Stimulated activated memory B cell treated with anti-CD40 and anti-IgM and Interleukin-4, amounts not matched to agents 10 μg/mL and 1 μg/mL and 100 μg/mL, for 72 hours (primary cell): ENCODE data around the gene LTBP4.
"Not testable (repeated sequence)": the region's sequence is repeated elsewhere in the genome, so short reads cannot be mapped to it uniquely, and the experiment has no call there.

Experiments
- ATAC-seq: fragments of 150-1000 bp; cut with Tn5 transposase; 2 replicates; pipeline ENCODE4 v1.10.0; 2021
- H3K27ac Mint-ChIP-seq: one replicate; pipeline ENCODE4 v1.8.0; 2022; ENCODE audit warnings: mild to moderate bottlenecking, mixed read lengths
- H3K27me3 Mint-ChIP-seq: one replicate; pipeline ENCODE4 v1.8.0; 2022; ENCODE audit warnings: mixed read lengths
- H3K36me3 Mint-ChIP-seq: one replicate; pipeline ENCODE4 v1.8.0; 2022; ENCODE audit warnings: mixed read lengths
- H3K4me1 Mint-ChIP-seq: one replicate; pipeline ENCODE4 v1.8.0; 2022; ENCODE audit warnings: mixed read lengths
- H3K4me3 Mint-ChIP-seq: one replicate; pipeline ENCODE4 v1.8.0; 2022; ENCODE audit warnings: mild to moderate bottlenecking, moderate library complexity, mixed read lengths
- H3K9me3 Mint-ChIP-seq: one replicate; pipeline ENCODE4 v1.8.0; 2022; ENCODE audit warnings: mixed read lengths

LTBP4 gene

DNA sequence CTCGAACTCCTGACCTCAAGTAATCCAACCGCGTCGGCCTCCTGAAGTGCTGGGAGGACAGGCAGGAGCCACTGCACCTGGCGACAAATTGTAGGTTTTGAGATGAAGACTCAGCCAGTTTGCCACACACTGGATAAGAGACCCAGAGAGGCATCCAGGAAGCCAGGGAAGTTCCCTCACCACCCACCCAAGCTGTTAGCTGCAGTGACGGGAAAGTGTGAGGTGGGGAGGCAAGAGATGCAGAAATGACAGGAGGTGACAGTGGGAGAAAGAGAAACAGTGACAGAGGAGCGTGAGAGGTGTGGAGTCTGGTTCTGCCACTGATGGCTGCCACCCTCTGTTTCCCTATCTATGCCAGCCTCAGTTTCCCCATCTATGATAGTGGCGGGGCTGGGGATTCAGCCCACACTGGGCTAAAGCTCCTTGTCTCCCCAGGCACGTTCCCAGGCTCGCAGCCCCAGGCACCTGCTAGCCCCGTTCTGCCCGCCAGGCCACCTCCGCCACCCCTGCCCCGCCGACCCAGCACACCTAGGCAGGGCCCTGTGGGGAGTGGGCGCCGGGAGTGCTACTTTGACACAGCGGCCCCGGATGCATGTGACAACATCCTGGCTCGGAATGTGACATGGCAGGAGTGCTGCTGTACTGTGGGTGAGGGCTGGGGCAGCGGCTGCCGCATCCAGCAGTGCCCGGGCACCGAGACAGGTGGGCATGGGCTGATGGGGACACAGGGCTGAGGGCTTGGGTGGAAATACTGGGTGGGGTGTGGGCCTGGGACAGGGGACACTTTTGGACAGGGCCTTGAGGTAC lies 21.0 kb downstream of the LTBP4 start:
- H3K36me3 Mint-ChIP-seq: peaks cover 78% of the 10 kb centered on the region
- ATAC-seq: no peak
- no peaks in the 10 kb centered on the region for H3K27me3 Mint-ChIP-seq
- H3K4me3 Mint-ChIP-seq: no peak overlapping the region
- peaks cover 10% of the 10 kb centered on the region for H3K4me1 Mint-ChIP-seq
- no peaks in the 10 kb centered on the region for H3K9me3 Mint-ChIP-seq
- no peak overlapping the region for H3K27ac Mint-ChIP-seq

DNA sequence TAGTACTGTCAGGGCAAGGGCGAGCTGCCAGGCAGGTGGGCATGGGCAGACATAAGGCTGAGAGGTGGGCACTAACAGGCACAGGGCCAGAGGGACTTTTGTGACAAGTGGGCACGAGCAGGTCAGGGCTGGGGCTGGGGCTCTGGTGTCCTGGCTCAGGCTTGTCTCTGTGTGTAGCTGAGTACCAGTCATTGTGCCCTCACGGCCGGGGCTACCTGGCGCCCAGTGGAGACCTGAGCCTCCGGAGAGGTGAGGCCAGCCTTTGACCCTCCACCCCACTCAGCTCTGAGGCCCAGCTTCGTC lies 21.6 kb downstream of the LTBP4 start:
- Mint-ChIP-seq H3K9me3 (no peaks in the 10 kb centered on the region), H3K4me1 (peaks cover 10% of the 10 kb centered on the region), H3K36me3 (peaks cover 83% of the 10 kb centered on the region), H3K4me3 (no peak overlapping the region), H3K27ac (no peak overlapping the region), H3K27me3 (no peaks in the 10 kb centered on the region)
- ATAC-seq: no peak

DNA sequence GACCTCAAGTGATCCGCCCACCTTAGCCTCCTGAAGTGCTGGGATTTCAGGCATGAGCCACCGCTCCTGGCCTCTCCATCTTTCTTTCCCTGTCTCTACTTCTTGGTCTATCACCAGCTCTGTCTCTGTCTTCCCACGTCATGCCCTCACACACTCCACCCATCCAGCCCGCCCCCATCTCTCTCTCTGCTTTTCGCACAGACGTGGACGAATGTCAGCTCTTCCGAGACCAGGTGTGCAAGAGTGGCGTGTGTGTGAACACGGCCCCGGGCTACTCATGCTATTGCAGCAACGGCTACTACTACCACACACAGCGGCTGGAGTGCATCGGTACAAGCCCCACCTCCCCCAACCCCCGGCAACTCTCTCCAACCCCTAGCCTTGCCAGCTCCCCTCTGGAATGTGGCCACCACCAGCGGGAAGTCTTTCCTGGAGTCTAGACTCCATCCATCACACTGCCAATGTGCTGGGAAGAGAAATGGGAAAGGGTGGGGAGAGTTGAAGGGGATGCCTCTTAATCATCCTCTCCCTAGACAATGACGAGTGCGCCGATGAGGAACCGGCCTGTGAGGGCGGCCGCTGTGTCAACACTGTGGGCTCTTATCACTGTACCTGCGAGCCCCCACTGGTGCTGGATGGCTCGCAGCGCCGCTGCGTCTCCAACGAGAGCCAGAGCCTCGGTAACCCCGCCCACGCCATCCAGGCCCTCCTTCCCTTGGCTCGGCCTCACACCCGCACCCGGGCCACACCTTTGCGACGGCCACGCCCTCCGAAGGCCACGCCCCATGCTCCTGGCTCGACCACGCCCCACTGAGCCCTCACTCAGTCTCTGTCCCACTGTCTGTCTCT lies 22.5 kb downstream of the LTBP4 start:
- no peak for ATAC-seq
- Mint-ChIP-seq H3K36me3 (peaks cover 81% of the 10 kb centered on the region), H3K9me3 (no peaks in the 10 kb centered on the region), H3K4me1 (peaks cover 10% of the 10 kb centered on the region), H3K4me3 (no peak overlapping the region), H3K27ac (no peak overlapping the region), H3K27me3 (no peaks in the 10 kb centered on the region)

DNA sequence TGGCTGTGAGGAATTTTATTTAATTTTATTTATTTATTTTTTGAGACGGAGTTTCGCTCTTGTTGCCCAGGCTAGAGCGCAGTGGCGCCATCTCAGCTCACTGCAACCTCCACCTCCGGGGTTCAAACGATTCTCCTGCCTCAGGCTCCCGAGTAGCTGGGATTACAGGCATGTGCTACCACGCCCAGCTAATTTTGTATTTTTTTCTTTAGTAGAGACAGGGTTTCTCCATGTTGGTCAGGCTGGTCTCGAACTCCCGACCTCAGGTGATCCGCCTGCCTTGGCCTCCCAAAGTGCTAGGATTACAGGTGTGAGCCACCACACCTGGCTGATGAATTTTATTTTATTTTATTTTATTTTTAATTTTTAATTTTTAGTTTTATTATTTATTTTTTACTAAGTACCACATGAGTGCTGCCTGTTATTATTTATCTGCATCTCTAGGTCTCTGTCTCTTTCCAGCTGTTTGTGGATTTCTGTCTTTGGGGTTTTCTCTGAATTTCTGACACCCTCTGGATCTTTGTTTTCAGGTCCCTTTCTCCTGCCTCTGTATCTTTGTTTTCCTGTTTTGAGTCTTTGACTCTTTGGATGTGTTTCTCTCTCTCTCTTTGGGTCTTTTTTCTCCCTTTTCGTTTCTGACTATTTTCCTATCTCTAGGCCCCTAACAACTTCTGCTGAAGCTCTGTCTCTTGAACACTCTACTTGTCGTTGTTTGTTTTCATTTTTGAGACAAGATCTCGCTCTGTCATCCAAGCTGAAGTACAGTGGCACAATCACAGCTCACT lies 23.4 kb downstream of the LTBP4 start:
- not testable (repeated sequence) for H3K4me3 Mint-ChIP-seq, H3K4me1 Mint-ChIP-seq, H3K27me3 Mint-ChIP-seq, H3K27ac Mint-ChIP-seq, ATAC-seq, H3K9me3 Mint-ChIP-seq
- H3K36me3 Mint-ChIP-seq: peaks cover 78% of the 10 kb centered on the region

DNA sequence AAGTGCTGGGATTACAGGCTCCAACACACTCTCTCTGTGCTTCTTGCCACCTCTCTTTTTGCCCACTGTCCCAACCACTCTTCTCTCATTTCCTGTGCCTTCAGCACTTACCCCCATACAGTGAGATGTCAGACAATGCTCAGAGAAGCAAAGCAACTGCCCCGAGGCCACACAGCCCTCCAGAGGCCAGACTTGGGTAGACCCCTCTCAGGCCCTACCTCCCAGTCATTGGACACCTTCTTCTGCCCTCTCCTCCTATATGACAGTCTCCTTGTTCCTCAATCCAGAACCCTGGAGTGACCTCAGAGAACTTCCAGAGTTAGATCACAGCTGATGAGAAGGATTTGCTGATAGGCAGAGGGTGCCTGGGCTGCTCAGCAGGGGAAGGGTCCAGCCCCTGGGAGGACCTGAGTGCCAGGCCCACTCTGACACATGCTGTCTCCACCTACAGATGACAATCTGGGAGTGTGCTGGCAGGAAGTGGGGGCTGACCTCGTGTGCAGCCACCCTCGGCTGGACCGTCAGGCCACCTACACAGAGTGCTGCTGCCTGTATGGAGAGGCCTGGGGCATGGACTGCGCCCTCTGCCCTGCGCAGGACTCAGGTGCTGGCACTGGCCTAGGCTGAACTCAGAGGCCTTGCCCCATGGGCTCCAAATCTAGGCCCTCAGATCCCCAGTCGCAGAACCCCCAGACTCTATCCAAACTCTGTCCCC lies 24.4 kb downstream of the LTBP4 start:
- H3K27ac Mint-ChIP-seq: peak overlapping the region; percentile 14
- ATAC-seq: no peak
- peaks cover 82% of the 10 kb centered on the region for H3K36me3 Mint-ChIP-seq
- no peaks in the 10 kb centered on the region for H3K9me3 Mint-ChIP-seq
- no peaks in the 10 kb centered on the region for H3K27me3 Mint-ChIP-seq
- no peaks in the 10 kb centered on the region for H3K4me1 Mint-ChIP-seq
- no peak overlapping the region for H3K4me3 Mint-ChIP-seq

DNA sequence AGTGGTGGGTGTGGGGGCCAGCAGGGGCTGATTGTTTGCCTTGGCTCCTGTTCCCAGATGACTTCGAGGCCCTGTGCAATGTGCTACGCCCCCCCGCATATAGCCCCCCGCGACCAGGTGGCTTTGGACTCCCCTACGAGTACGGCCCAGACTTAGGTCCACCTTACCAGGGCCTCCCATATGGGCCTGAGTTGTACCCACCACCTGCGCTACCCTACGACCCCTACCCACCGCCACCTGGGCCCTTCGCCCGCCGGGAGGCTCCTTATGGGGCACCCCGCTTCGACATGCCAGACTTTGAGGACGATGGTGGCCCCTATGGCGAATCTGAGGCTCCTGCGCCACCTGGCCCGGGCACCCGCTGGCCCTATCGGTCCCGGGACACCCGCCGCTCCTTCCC lies 25.7 kb downstream of the LTBP4 start:
- peaks cover 70% of the 10 kb centered on the region for H3K36me3 Mint-ChIP-seq
- H3K27me3 Mint-ChIP-seq: no peaks in the 10 kb centered on the region
- H3K4me1 Mint-ChIP-seq: no peaks in the 10 kb centered on the region
- no peak overlapping the region for H3K4me3 Mint-ChIP-seq
- no peak for ATAC-seq
- no peaks in the 10 kb centered on the region for H3K9me3 Mint-ChIP-seq
- no peak overlapping the region for H3K27ac Mint-ChIP-seq

DNA sequence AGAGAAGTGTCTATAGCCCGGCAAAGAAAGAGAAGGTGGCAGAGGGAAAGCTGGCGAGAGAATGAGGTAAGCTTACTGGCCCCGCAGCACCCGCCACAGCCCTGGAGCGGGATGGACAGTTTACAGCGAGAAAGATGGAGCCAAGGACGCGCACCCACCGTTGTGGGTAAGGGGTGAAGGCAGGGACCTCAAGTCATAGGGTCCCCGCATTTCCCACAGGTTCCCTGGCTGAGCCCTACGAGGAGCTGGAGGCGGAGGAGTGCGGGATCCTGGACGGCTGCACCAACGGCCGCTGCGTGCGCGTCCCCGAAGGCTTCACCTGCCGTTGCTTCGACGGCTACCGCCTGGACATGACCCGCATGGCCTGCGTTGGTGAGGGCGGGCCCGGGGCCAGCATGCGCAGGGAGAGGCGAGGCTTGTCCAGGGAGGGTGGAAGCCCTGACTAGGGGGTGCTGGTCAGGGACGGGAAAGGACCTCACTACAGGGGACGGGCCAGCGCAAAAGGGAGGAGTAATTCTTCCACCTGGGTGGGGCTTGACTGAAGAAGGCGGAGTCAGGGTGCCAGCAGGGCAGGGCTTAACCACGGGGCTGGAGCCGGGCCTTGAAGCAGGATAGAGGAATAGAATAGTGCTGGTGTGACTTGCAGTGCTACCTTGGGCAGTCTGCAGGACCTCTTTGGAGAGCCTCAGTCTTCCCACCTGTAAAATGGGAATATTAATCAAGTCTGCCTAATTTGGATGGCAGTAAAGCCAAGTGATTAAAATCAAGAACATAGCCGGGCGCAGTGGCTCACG lies 26.5 kb downstream of the LTBP4 start:
- H3K4me3 Mint-ChIP-seq: no peak overlapping the region
- H3K27ac Mint-ChIP-seq: no peak overlapping the region
- ATAC-seq: no peak
- H3K27me3 Mint-ChIP-seq: no peaks in the 10 kb centered on the region
- H3K4me1 Mint-ChIP-seq: no peaks in the 10 kb centered on the region
- peaks cover 63% of the 10 kb centered on the region for H3K36me3 Mint-ChIP-seq
- H3K9me3 Mint-ChIP-seq: no peaks in the 10 kb centered on the region

DNA sequence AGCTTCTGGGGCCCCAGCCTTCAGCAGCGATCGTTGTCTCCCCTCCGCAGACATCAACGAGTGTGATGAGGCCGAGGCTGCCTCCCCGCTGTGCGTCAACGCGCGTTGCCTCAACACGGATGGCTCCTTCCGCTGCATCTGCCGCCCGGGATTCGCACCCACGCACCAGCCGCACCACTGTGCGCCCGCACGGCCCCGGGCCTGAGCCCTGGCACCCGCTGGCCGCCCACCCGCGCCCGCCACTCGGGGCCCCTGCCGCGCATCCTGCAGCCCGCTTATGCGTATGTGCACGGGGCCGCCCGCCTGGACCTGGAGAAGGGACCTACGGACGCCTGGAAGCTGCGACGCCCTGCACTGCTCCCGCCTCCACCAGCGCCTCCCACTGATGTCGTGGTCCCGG lies 28.2 kb downstream of the LTBP4 start:
- H3K9me3 Mint-ChIP-seq: no peaks in the 10 kb centered on the region
- no peak overlapping the region for H3K4me3 Mint-ChIP-seq
- peak; percentile 50 for ATAC-seq
- peaks cover 10% of the 10 kb centered on the region for H3K4me1 Mint-ChIP-seq
- peaks cover 47% of the 10 kb centered on the region for H3K36me3 Mint-ChIP-seq
- H3K27ac Mint-ChIP-seq: no peak overlapping the region
- peaks cover 8% of the 10 kb centered on the region for H3K27me3 Mint-ChIP-seq

DNA sequence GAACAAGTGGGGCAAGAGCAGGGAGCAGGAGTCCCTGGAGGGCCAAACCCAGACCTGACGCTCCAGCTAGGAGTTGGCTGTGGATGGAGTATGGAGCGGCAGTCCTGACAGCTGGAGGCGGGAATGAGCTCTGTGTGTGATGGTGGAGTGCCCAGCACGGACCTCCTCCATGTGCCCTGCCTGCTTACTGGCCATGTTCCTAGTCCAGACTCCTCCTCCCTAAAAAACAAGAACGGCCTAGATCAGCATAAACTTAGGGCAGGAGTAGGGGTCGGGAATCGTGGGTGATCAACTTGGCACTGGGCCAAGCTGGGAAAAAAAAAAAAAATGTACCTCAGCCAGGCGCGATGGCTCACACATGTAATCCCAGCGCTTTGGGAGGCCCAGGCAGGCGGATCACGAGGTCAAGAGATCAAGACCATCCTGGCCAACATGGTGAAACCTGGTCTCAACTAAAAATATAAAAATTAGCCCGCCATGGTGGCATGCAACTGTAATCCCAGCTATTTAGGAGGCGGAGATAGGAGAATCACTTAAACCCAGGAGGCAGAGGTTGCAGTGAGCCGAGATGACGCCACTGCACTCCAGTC lies 29.5 kb downstream of the LTBP4 start:
- H3K27me3 Mint-ChIP-seq: peaks cover 8% of the 10 kb centered on the region
- no peaks in the 10 kb centered on the region for H3K9me3 Mint-ChIP-seq
- H3K4me3 Mint-ChIP-seq: no peak overlapping the region
- peaks cover 35% of the 10 kb centered on the region for H3K36me3 Mint-ChIP-seq
- ATAC-seq: no peak
- H3K27ac Mint-ChIP-seq: no peak overlapping the region
- H3K4me1 Mint-ChIP-seq: peaks cover 17% of the 10 kb centered on the region

DNA sequence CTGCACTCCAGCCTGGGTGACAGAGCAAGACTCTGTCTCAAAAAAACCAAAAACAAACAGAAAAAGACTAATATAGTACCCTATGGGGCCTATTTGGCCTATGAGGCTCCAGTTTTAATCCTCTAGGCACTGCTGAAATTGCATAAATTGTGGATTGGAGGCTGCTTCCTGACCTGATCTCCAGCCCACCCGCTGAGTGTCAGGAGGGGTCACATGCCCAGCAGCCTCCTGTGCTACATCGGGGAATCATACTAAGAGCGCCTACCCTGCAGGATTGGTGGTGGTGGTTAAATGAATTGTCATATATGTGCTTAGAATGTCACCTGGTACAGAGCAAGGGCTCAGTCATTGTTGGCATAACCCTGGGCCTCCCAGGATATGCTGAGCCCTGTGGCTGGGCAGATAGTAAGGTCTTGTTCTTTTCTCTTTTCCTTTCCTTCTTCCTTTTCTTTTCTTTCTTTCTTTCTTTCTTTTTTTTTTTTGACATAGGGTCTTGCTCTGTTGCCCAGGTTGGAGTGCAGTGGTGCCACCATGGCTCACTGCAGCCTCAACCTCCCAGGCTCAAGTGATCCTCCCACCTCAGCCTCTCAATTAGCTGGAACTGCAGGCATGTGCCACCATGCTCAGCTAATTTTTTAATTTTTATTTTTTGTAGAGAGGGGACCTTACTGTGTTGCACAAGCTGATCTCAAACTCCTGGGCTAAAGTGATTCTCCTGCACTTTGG lies 31.3 kb downstream of the LTBP4 start:
- ATAC-seq: no peak
- Mint-ChIP-seq H3K27ac (no peak overlapping the region), H3K36me3 (peaks cover 19% of the 10 kb centered on the region)

DNA sequence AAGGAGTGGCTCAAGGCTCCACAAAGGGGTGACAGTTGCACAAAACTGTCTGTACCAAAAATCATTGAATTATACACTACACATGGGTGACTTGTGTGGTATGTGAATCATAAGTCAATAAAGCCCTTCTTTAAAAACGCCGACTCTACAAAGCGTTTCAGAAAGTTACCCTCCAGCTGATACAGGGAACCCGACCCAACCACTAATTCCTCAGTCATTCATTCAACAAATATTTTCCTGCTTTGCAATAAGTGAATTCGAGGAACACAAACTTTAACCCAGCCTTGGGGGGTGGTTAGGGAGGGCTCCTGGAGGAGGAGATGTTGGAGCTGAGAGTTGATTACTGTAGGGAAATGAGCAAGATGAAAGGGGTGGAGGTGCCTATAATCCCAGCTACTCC lies 32.0 kb downstream of the LTBP4 start:
- H3K4me3 Mint-ChIP-seq: no peak overlapping the region
- no peak overlapping the region for H3K27ac Mint-ChIP-seq
- ATAC-seq: no peak

More for the DNA sequence above, 31.3 kb downstream of the LTBP4 start:
- H3K4me1 Mint-ChIP-seq: peaks cover 17% of the 10 kb centered on the region
- no peak overlapping the region for H3K4me3 Mint-ChIP-seq
- peaks cover 8% of the 10 kb centered on the region for H3K27me3 Mint-ChIP-seq
- no peaks in the 10 kb centered on the region for H3K9me3 Mint-ChIP-seq

DNA sequence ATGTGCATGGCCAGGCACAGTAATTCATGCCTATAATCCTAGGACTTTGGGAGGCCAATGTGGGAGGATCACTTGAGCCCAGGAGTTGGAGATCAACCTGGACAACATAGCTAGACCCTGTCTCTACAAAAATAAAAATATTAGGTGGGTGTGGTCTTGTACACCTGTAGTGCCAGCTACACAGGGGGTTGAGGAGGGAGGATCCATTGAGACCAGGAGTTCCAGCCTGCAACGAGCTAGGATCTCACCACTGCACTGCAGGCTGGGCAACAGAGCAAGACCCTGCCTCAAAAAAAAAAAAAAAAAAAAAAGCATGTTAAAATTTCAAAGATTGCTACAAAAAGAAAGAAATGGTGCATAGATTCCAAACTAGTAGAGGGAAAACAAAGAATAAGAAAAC lies 37.2 kb downstream of the LTBP4 start:
- ATAC-seq: no peak
- H3K4me1 Mint-ChIP-seq: peaks cover 29% of the 10 kb centered on the region
- H3K9me3 Mint-ChIP-seq: no peaks in the 10 kb centered on the region
- H3K27me3 Mint-ChIP-seq: peaks cover 21% of the 10 kb centered on the region
- H3K36me3 Mint-ChIP-seq: no peaks in the 10 kb centered on the region
- H3K27ac Mint-ChIP-seq: no peak overlapping the region
- no peak overlapping the region for H3K4me3 Mint-ChIP-seq

More for the DNA sequence above, 32.0 kb downstream of the LTBP4 start:
- peaks cover 8% of the 10 kb centered on the region for H3K27me3 Mint-ChIP-seq
- peaks cover 17% of the 10 kb centered on the region for H3K4me1 Mint-ChIP-seq
- no peaks in the 10 kb centered on the region for H3K9me3 Mint-ChIP-seq
- peaks cover 14% of the 10 kb centered on the region for H3K36me3 Mint-ChIP-seq

DNA sequence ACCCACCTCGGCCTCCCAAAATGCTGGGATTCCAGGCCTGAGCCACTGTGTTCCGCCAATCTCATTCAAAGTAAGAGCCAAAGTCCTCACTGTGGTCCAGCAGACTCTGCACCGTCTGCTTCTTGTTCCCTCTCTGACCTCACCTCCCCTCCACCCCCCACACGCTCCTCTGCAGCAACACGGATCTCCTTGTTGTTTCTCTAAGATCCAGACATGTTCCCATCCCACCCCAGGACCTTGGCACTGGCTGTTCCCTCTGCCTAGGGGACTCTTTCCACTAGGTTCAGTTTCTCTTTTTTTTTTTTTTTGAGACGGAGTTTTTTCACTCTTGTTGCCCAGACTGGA lies 38.4 kb downstream of the LTBP4 start:
- Mint-ChIP-seq H3K36me3 (no peaks in the 10 kb centered on the region), H3K27ac (peak overlapping the region; percentile 22), H3K27me3 (peaks cover 18% of the 10 kb centered on the region), H3K4me1 (peaks cover 17% of the 10 kb centered on the region), H3K9me3 (no peaks in the 10 kb centered on the region), H3K4me3 (no peak overlapping the region)
- ATAC-seq: no peak
